Kidney (tissue), 14 donors: ENCODE data around the gene MGAT4A. TPM values are rescaled to one million over a fixed set of nuclear protein-coding genes. Genes with fewer than 3 reads are reported as not detected.

ENCODE experiments used
- DNase-seq, 5 donors: peaks; one replicate each; pipeline ENCODE4 v3.0.0-alpha.2; 2013 to 2020
- FAIRE-seq: peaks from 2 replicates; lab custom pipeline; 2012; peaks lifted over from hg19 to GRCh38; lab: Jason Lieb, UNC
- H3K27ac ChIP-seq, 2 donors: one replicate each; pipeline ENCODE4 v1.7.0; 2013; ENCODE audit warnings: low read depth in 2 of 2, low read length in 2 of 2, inconsistent platforms in 1 of 2
- H3K27me3 ChIP-seq: one replicate; pipeline ENCODE4 v1.7.1; 2013; ENCODE audit warnings: low read length, inconsistent platforms; ENCODE audit not compliant: control insufficient read depth, insufficient read depth
- H3K36me3 ChIP-seq, 3 donors: one replicate each; pipeline versions ENCODE4 v1.7.0 to v1.7.1; 2013; ENCODE audit warnings: low read length in 3 of 3, control low read depth in 1 of 3, inconsistent platforms in 1 of 3; ENCODE audit not compliant: insufficient read depth in 3 of 3, control insufficient read depth in 2 of 3
- H3K4me1 ChIP-seq, 3 donors: one replicate each; pipeline versions ENCODE4 v1.7.0 to v1.7.1; 2013; ENCODE audit warnings: low read length in 3 of 3, inconsistent platforms in 1 of 3, low read depth in 1 of 3; ENCODE audit not compliant: control insufficient read depth in 2 of 3, insufficient read depth in 2 of 3
- H3K4me3 ChIP-seq, 3 donors: one replicate each; pipeline versions ENCODE4 v1.7.0 to v1.8.1; 2013; ENCODE audit warnings: low read length in 3 of 3, control low read depth in 1 of 3, inconsistent platforms in 1 of 3
- H3K9ac ChIP-seq, 3 donors: one replicate each; pipeline versions ENCODE4 v1.7.0 to v1.7.1; 2013; ENCODE audit warnings: low read length in 3 of 3, control low read depth in 1 of 3, inconsistent platforms in 1 of 3
- H3K9me3 ChIP-seq, 3 donors: one replicate each; pipeline versions ENCODE4 v1.7.0 to v1.7.1; 2013; ENCODE audit warnings: low read length in 3 of 3, control low read depth in 1 of 3, inconsistent platforms in 1 of 3; ENCODE audit not compliant: control insufficient read depth in 2 of 3, insufficient read depth in 1 of 3
- intact Hi-C: fragments of 100-400 bp; cut with DNase I; formaldehyde crosslinking; loops from one replicate; pipeline ENCODE4 v1.11.1; 2022
- polyA plus RNA-seq: library from polyadenylated mRNA; stranded (reverse); fragments of 350-450 nt; fragmentation: Illumina TruSeq; extraction: RNeasy Lipid Tissue Mini Kit (QIAGEN cat#74804); gene quantifications from one replicate; pipeline ENCODE4 v1.2.3, GENCODE V29; 2014; ENCODE audit warnings: low read depth, low replicate concordance; ENCODE audit not compliant: insufficient read depth
- total RNA-seq: library from RNA; stranded (reverse); fragmentation: NEBNext Ultra II Directional; extraction: Animal tissue kit (Norgen Biotek cat#: 25700); gene quantifications from one replicate; pipeline ENCODE4 v1.2.1, GENCODE V29; 2021
- TF ChIP-seq, protein P1 (sequence below): IDR thresholded peaks from 3 replicates; pipeline ENCODE4 v1.5.1; 2012; ENCODE audit warnings: mild to moderate bottlenecking, moderate library complexity, borderline replicate concordance; ENCODE audit not compliant: insufficient read depth; ENCODE audit errors: extremely low read depth
- donor health status: control.
- donor health status: control.
- donor health status: control.
- donor health status: control.
- donor health status: control.
- donor health status: DM: yes; HTN: yes; CAD: no.
- donor health status: Normal renal cell carcinoma (clear cell type).

Gene MGAT4A
- total and polyA plus RNA-seq, 2 donors from 2014 or later, result 23.5 to 101 TPM

DNA sequence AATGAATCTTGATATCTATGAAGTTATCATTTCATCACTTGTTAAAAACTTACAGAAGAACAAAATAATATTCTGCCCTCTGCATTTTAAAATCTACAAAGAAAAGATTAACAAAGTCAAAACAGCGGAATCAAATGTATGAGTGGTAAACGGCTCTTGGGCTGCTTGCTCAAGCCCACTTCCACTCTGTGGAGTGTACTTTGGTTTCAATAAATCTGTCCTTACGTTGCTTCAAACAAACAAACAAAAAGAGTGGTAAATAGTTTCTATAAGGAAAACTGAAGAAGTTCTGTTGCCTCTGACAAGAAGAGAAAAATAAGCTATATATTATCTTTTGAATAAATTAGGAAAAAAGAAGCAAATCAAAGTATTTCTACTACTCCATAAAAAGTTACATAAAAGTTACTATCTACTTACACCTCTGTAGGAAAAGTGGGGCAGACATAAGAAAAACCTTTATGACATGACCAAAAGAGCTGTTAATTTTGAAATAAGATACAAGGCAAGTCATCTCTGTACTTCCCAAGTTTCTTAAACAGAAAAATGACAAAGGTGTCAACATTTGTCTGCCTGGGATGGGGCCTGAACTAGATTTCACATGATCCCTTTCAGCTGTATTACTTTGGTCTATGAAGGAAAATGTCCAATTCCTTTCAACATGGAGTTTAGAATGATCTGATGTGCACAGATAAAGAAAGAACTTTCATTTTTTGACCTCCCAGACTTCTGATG lies 56.5 kb downstream of the MGAT4A start:
- FAIRE-seq (no peak), DNase-seq (no peak)
- TF ChIP-seq, protein P1, sequence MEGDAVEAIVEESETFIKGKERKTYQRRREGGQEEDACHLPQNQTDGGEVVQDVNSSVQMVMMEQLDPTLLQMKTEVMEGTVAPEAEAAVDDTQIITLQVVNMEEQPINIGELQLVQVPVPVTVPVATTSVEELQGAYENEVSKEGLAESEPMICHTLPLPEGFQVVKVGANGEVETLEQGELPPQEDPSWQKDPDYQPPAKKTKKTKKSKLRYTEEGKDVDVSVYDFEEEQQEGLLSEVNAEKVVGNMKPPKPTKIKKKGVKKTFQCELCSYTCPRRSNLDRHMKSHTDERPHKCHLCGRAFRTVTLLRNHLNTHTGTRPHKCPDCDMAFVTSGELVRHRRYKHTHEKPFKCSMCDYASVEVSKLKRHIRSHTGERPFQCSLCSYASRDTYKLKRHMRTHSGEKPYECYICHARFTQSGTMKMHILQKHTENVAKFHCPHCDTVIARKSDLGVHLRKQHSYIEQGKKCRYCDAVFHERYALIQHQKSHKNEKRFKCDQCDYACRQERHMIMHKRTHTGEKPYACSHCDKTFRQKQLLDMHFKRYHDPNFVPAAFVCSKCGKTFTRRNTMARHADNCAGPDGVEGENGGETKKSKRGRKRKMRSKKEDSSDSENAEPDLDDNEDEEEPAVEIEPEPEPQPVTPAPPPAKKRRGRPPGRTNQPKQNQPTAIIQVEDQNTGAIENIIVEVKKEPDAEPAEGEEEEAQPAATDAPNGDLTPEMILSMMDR, result no peak
- Histone ChIP-seq H3K4me1 (no peaks in the 10 kb centered on the region), H3K9ac (no peak overlapping the region), H3K36me3 (peaks cover 0 to 8% (median 2%) of the 10 kb centered on the region in 3 donors), H3K9me3 (no peaks in the 10 kb centered on the region), H3K27ac (no peak overlapping the region), H3K4me3 (no peak overlapping the region), H3K27me3 (no peaks in the 10 kb centered on the region)
- intact Hi-C loops, result no loop called here

DNA sequence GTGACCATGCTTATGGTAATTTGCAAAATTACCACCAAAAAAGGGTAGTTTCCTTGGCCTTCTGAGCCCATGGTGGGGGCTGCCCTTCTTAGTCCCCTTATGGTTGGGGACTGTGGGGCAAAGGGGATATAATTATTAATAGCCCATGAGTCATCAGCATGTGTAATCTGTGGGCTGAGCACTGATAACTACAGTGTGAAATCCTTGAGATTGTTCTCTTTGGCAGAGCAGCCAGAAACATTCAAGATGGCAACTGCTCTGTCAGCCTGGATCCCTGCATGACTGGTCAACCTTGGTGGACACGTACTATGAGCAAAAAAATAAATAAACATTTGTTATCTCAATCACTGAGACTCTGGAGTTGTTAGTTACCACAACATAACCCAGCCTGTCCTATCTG lies 61.3 kb downstream of the MGAT4A start:
- peaks cover 0 to 5% (median under 1%) of the 10 kb centered on the region in 3 donors for H3K36me3 ChIP-seq
- no peak overlapping the region for H3K4me3 ChIP-seq
- H3K9ac ChIP-seq, result no peak overlapping the region
- DNase-seq (no peak), FAIRE-seq (no peak)
- H3K27ac ChIP-seq, result no peak overlapping the region
- no peaks in the 10 kb centered on the region for H3K9me3 ChIP-seq
- no peaks in the 10 kb centered on the region for H3K4me1 ChIP-seq
- no peaks in the 10 kb centered on the region for H3K27me3 ChIP-seq
- TF ChIP-seq, protein P1, result no peak
- intact Hi-C loops, result no loop called here

DNA sequence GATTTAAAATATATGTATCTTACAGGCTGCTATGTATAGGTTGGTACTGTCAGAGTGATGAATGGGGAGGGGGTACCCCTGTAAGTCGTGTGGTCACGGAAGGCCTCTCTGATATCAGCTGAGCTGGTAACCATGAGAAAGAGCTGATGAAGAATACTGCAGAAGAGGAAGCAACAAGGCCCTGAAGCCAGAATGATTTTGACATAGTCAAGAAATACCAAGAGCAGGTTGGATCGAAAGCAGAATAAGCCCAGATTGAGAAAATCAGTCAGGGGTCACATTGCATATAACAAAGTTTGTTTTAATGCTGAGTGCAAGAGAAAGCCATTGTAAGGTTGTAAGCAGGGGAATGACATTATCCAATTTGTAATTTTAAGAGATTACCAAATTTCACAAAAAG lies 65.3 kb downstream of the MGAT4A start:
- intact Hi-C loops, result no loop called here
- H3K9me3 ChIP-seq, result no peaks in the 10 kb centered on the region
- no peaks in the 10 kb centered on the region for H3K4me1 ChIP-seq
- peaks cover 0 to 3% (median 0%) of the 10 kb centered on the region in 3 donors for H3K36me3 ChIP-seq
- no peak overlapping the region for H3K4me3 ChIP-seq
- FAIRE-seq (no peak), DNase-seq (no peak)
- TF ChIP-seq, protein P1, result no peak
- no peak overlapping the region for H3K27ac ChIP-seq
- no peaks in the 10 kb centered on the region for H3K27me3 ChIP-seq
- no peak overlapping the region for H3K9ac ChIP-seq

DNA sequence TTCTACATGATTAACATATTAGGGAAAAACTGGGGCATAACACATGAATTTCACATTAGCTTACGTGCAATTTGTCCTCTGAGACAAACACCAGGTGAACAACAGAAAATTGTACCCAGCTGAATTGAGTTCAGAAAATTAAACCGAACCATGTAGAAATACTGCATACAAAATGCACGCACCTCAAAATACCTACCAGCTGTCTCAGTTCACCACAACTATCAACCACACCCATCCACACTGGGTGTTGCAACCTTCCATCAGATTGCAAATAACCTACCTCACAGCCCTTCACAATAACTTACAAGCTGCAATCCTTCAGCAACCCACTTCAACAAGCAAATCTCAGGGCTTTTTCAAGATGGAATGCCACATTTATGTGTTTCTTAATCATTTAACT lies 66.6 kb downstream of the MGAT4A start:
- DNase-seq, result no peak
- Histone ChIP-seq H3K4me3 (no peak overlapping the region), H3K27me3 (no peaks in the 10 kb centered on the region), H3K9me3 (no peaks in the 10 kb centered on the region), H3K36me3 (peaks cover 0 to 3% (median 0%) of the 10 kb centered on the region in 3 donors), H3K4me1 (no peaks in the 10 kb centered on the region), H3K27ac (no peak overlapping the region), H3K9ac (no peak overlapping the region)
- no peak for FAIRE-seq
- TF ChIP-seq, protein P1, result no peak
- intact Hi-C loops, result no loop called here
